ENCODE measurements around the gene ERP27. TPM values are rescaled to one million over a fixed set of nuclear protein-coding genes. Genes with fewer than 3 reads are reported as not detected.

The ERP27 gene
- total and polyA plus RNA-seq, 2 of the 8 experiments (the other 6 are each of a cell fraction or from before 2014, with no cell fraction given), result not detected

- Histone ChIP-seq H2BK120ac (replicated peaks; ENCODE audit: low read depth, low read length) (no peak overlapping the region), H3K14ac (ENCODE audit: insufficient read length) (no peak overlapping the region), H3K56ac (replicated peaks; ENCODE audit: insufficient read length, low read depth, low read length) (no peak overlapping the region), H4K5ac (ENCODE audit: insufficient read length, low read depth, low read length) (no peak overlapping the region), H3K23me2 (ENCODE audit: low read depth, low read length) (no peaks in the 10 kb centered on the region), H2AFZ (ENCODE audit: low read length) (no peak overlapping the region), H3K4me3 (ENCODE audit: extremely low read depth in 1 of 4, insufficient read depth in 2 of 4, low read depth in 3 of 4, low read length in 4 of 4) (no peak overlapping the region), H2BK20ac (ENCODE audit: low read length) (no peak overlapping the region), H3K23ac (ENCODE audit: insufficient read length) (no peak overlapping the region), H3K27ac (ENCODE audit: low read depth, low read length) (no peak overlapping the region), H4K20me1 (replicated peaks in 1 of 2; ENCODE audit: control insufficient read depth in 1 of 2, insufficient read depth in 2 of 2, low read length in 2 of 2) (no peaks in the 10 kb centered on the region), H3K4ac (replicated peaks; ENCODE audit: insufficient read length, low read depth, low read length) (no peak overlapping the region), H3K9ac (replicated peaks in 1 of 4; ENCODE audit: extremely low read depth in 1 of 4, low read depth in 3 of 4, low read length in 3 of 4) (no peak overlapping the region), H3K36me3 (ENCODE audit: control insufficient read depth in 2 of 4, insufficient read depth in 4 of 4, low read length in 3 of 4) (no peaks in the 10 kb centered on the region), H2BK5ac (ENCODE audit: low read depth, low read length) (no peak overlapping the region), H3K27me3 (replicated peaks in 1 of 4; ENCODE audit: control insufficient read depth in 3 of 4, extremely low read depth in 1 of 4, insufficient read depth in 3 of 4, low read length in 3 of 4) (no peaks in the 10 kb centered on the region), H4K8ac (ENCODE audit: extremely low read depth, insufficient read depth, low read length) (no peak overlapping the region), H3K4me2 (ENCODE audit: insufficient read depth in 1 of 2, low read depth in 2 of 2, low read length in 2 of 2) (no peak overlapping the region), H2BK12ac (ENCODE audit: low read depth, low read length) (no peak overlapping the region), H3K4me1 (replicated peaks in 1 of 4; ENCODE audit: control insufficient read depth in 3 of 4, insufficient read depth in 4 of 4, low read length in 3 of 4) (no peaks in the 10 kb centered on the region), H4K91ac (replicated peaks; ENCODE audit: insufficient read length, low read length) (no peak overlapping the region), H3K18ac (ENCODE audit: extremely low read depth, low read length) (no peak overlapping the region), H2AK5ac (ENCODE audit: low read depth, low read length) (no peak overlapping the region), H3K9me3 (ENCODE audit: insufficient read depth in 2 of 2, low read depth in 1 of 2, low read length in 1 of 2) (no peaks in the 10 kb centered on the region), H3K79me1 (ENCODE audit: low read depth, low read length) (no peaks in the 10 kb centered on the region), H2BK15ac (ENCODE audit: low read length) (no peak overlapping the region), H3K79me2 (ENCODE audit: control insufficient read depth in 1 of 2, insufficient read depth in 2 of 2, low read length in 2 of 2) (no peaks in the 10 kb centered on the region)
- no peak for DNase-seq (ENCODE audit: low read depth in 1 of 2, low spot score in 2 of 2)
- CTCF ChIA-PET (ENCODE audit: partially characterized antibody), result interaction anchor here (1.1 to 2.4 kb wide), 3 partner anchors 15 to 19 kb away, joined by 3 to 5 read pairs (median 5); partner anchors contain the start of gene ERP27
- FAIRE-seq, result no peak
- POLR2A ChIA-PET (ENCODE audit: partially characterized antibody), result no interaction called here
- no peak for TF ChIP-seq FOSL1 (IDR thresholded peaks at IDR 0.05; ENCODE audit: insufficient read depth, low read depth, low read length)
- no peak for TF ChIP-seq NANOG (IDR thresholded peaks at IDR 0.05; ENCODE audit: insufficient read depth, low read depth, low read length, poor library complexity, severe bottlenecking)
- TF ChIP-seq JUND (IDR thresholded peaks at IDR 0.05; ENCODE audit: low read length), result no peak
- no peak for TF ChIP-seq KDM1A (IDR thresholded peaks at IDR 0.05; ENCODE audit: borderline replicate concordance, low read length)
- TF ChIP-seq CBX8 (IDR thresholded peaks at IDR 0.05; ENCODE audit: borderline replicate concordance, low read depth, low read length), result no peak
- no peak for TF ChIP-seq SIN3A (conservative IDR thresholded peaks at IDR 0.05 in 1 of 2, IDR thresholded peaks at IDR 0.05 in 1 of 2; ENCODE audit: low read depth in 1 of 2, low read length in 2 of 2)
- TF ChIP-seq SAP30 (IDR thresholded peaks at IDR 0.05; ENCODE audit: insufficient read depth, insufficient replicate concordance, low read length), result no peak
- no peak for TF ChIP-seq JUN (IDR thresholded peaks at IDR 0.05; ENCODE audit: low read depth, low read length)
- no peak for TF ChIP-seq POLR2AphosphoS5 (IDR thresholded peaks at IDR 0.05; ENCODE audit: low read depth, low read length)
- no peak for TF ChIP-seq CHD1 (IDR thresholded peaks at IDR 0.05; ENCODE audit: low read depth, low read length)
- TF ChIP-seq ATF3 (IDR thresholded peaks at IDR 0.05; ENCODE audit: insufficient read depth, low read depth, low read length), result no peak
- no peak for TF ChIP-seq ATF2 (IDR thresholded peaks at IDR 0.05; ENCODE audit: low read length)
- no peak for TF ChIP-seq RXRA (IDR thresholded peaks at IDR 0.05; ENCODE audit: insufficient read depth, low read depth, low read length)
These were observed 18.9 kb downstream of the ERP27 start for GRCh38 chr12:14919455-14919854.

All from H1 (cell line).